ENCODE results near the gene C10orf88.

The C10orf88 gene

DNA sequence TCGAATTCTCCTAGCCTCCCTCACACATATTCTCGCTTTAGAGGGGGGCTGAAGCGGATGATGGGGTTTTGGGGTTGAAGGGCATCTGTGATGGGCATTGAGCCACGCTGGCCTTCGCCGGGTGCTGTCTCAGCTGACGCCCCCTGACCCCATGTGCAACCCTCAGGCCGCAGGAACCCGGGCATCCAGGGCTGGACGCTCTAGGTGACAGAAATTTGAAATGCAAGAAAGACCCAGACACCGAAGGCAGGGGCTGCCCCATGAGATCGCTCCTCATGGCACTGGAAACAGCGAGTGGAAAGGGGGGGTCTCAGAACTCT lies 664 bp upstream of the C10orf88 start:
- Histone ChIP-seq H2BK12ac (ENCODE audit: low read length in 2 of 2) (no peak overlapping the region), H2AFZ (ENCODE audit: low read depth, low read length) (peak overlapping the region; percentile 87), H3K36me3 (ENCODE audit: control insufficient read depth in 1 of 2, insufficient read depth in 2 of 2, low read depth in 1 of 2, low read length in 2 of 2) (peaks cover 0 to 21% of the 10 kb centered on the region in 2 experiments), H2BK5ac (ENCODE audit: low read depth, low read length, poor library complexity, severe bottlenecking) (no peak overlapping the region), H3K9ac (ENCODE audit: low read length) (peak overlapping the region; percentile 92), H3K4me1 (ENCODE audit: control insufficient read depth, insufficient read depth, low read depth, low read length) (peaks cover 6% of the 10 kb centered on the region), H2AK5ac (ENCODE audit: low read length, severe bottlenecking) (no peak overlapping the region), H3K27me3 (ENCODE audit: control insufficient read depth in 1 of 2, insufficient read depth in 1 of 2, low read length in 2 of 2) (no peaks in the 10 kb centered on the region), H3K23ac (ENCODE audit: low read length in 2 of 2) (no peak overlapping the region), H3K4me2 (ENCODE audit: low read length, poor library complexity, severe bottlenecking) (peak overlapping the region; percentile 61), H3K18ac (ENCODE audit: low read depth in 1 of 2, low read length in 2 of 2) (peak overlapping the region in 1 of 2 experiments; percentile 95), H4K8ac (ENCODE audit: low read length) (peak overlapping the region; percentile 99), H3K9me3 (ENCODE audit: control insufficient read depth, low read length) (no peaks in the 10 kb centered on the region), H3K27ac (ENCODE audit: low read length, poor library complexity, severe bottlenecking) (no peak overlapping the region), H3K14ac (ENCODE audit: low read length in 2 of 2) (no peak overlapping the region), H4K91ac (ENCODE audit: low read length) (peak overlapping the region; percentile 80), H3K79me1 (replicated peaks; ENCODE audit: low read length, poor library complexity, severe bottlenecking) (peaks cover 12% of the 10 kb centered on the region), H2BK120ac (ENCODE audit: low read depth, low read length) (no peak overlapping the region), H2BK15ac (ENCODE audit: low read depth, poor library complexity, severe bottlenecking) (no peak overlapping the region), H3K4ac (ENCODE audit: low read depth in 1 of 2, low read length in 2 of 2) (peak overlapping the region in 1 of 2 experiments; percentile 75), H3K4me3 (ENCODE audit: insufficient read depth in 1 of 2, low read depth in 1 of 2, low read length in 2 of 2) (peak overlapping the region; percentile 47 to 92)
- WGBS, result 91% methylated on average over 13 of the region's 13 CpGs
- no peak for DNase-seq

DNA sequence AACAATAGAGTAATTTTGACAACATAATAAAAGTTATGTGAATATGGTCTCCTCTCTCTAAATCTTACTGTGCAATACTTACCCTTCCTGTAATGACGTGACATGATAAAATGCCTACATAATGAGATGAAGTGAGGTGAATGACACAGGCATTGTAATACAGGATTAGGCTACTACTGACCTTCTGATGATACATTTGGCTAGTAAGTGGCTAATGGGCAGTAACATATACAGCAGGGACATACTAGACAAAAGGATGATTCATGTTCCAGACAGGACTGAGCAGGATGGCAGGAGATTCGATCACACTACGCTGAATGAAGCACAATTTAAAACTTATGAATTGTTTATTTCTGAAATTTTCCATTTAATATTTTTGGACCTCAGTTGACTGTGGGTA lies 4.7 kb downstream of the C10orf88 start:
- Histone ChIP-seq H3K18ac (ENCODE audit: low read depth in 1 of 2, low read length in 2 of 2) (no peak overlapping the region), H3K79me1 (replicated peaks; ENCODE audit: low read length, poor library complexity, severe bottlenecking) (peaks cover 9% of the 10 kb centered on the region), H3K4me2 (ENCODE audit: low read length, poor library complexity, severe bottlenecking) (no peak overlapping the region), H2AFZ (ENCODE audit: low read depth, low read length) (no peak overlapping the region), H3K4me1 (ENCODE audit: control insufficient read depth, insufficient read depth, low read depth, low read length) (peaks cover under 1% of the 10 kb centered on the region), H3K14ac (ENCODE audit: low read length in 2 of 2) (no peak overlapping the region), H3K23ac (ENCODE audit: low read length in 2 of 2) (no peak overlapping the region), H2BK15ac (ENCODE audit: low read depth, poor library complexity, severe bottlenecking) (no peak overlapping the region), H2BK120ac (ENCODE audit: low read depth, low read length) (no peak overlapping the region), H3K9ac (ENCODE audit: low read length) (no peak overlapping the region), H3K36me3 (ENCODE audit: control insufficient read depth in 1 of 2, insufficient read depth in 2 of 2, low read depth in 1 of 2, low read length in 2 of 2) (peaks cover 3 to 67% of the 10 kb centered on the region in 2 experiments), H4K8ac (ENCODE audit: low read length) (no peak overlapping the region), H2AK5ac (ENCODE audit: low read length, severe bottlenecking) (no peak overlapping the region), H3K27ac (ENCODE audit: low read length, poor library complexity, severe bottlenecking) (no peak overlapping the region), H4K91ac (ENCODE audit: low read length) (no peak overlapping the region), H3K27me3 (ENCODE audit: control insufficient read depth in 1 of 2, insufficient read depth in 1 of 2, low read length in 2 of 2) (no peaks in the 10 kb centered on the region), H2BK12ac (ENCODE audit: low read length in 2 of 2) (no peak overlapping the region), H3K4ac (ENCODE audit: low read depth in 1 of 2, low read length in 2 of 2) (no peak overlapping the region), H2BK5ac (ENCODE audit: low read depth, low read length, poor library complexity, severe bottlenecking) (no peak overlapping the region), H3K9me3 (ENCODE audit: control insufficient read depth, low read length) (no peaks in the 10 kb centered on the region), H3K4me3 (ENCODE audit: insufficient read depth in 1 of 2, low read depth in 1 of 2, low read length in 2 of 2) (no peak overlapping the region)
- WGBS, result 100% methylated on average over 1 of the region's 3 CpGs
- DNase-seq, result no peak

GRCh38 chr10:122939856-122940543 lies 14.0 kb downstream of the C10orf88 start:
- no peaks in the 10 kb centered on the region for H3K27me3 ChIP-seq (ENCODE audit: control insufficient read depth in 1 of 2, insufficient read depth in 1 of 2, low read length in 2 of 2)
- H3K4ac ChIP-seq (ENCODE audit: low read depth in 1 of 2, low read length in 2 of 2), result no peak overlapping the region
- no peak overlapping the region for H3K27ac ChIP-seq (ENCODE audit: low read length, poor library complexity, severe bottlenecking)
- no peak overlapping the region for H3K4me2 ChIP-seq (ENCODE audit: low read length, poor library complexity, severe bottlenecking)
- H3K4me3 ChIP-seq (ENCODE audit: insufficient read depth in 1 of 2, low read depth in 1 of 2, low read length in 2 of 2), result no peak overlapping the region
- H2BK15ac ChIP-seq (ENCODE audit: low read depth, poor library complexity, severe bottlenecking), result no peak overlapping the region
- no peak overlapping the region for H4K8ac ChIP-seq (ENCODE audit: low read length)
- H3K23ac ChIP-seq (ENCODE audit: low read length in 2 of 2), result no peak overlapping the region
- H2BK5ac ChIP-seq (ENCODE audit: low read depth, low read length, poor library complexity, severe bottlenecking), result no peak overlapping the region
- no peak overlapping the region for H2AK5ac ChIP-seq (ENCODE audit: low read length, severe bottlenecking)
- H3K9ac ChIP-seq (ENCODE audit: low read length), result no peak overlapping the region
- 100% methylated on average over 1 of the region's 1 CpG for WGBS
- H3K79me1 ChIP-seq (replicated peaks; ENCODE audit: low read length, poor library complexity, severe bottlenecking), result peaks cover 3% of the 10 kb centered on the region
- H2AFZ ChIP-seq (ENCODE audit: low read depth, low read length), result no peak overlapping the region
- no peaks in the 10 kb centered on the region for H3K9me3 ChIP-seq (ENCODE audit: control insufficient read depth, low read length)
- peak; percentile 64 for DNase-seq
- no peak overlapping the region for H2BK120ac ChIP-seq (ENCODE audit: low read depth, low read length)
- H2BK12ac ChIP-seq (ENCODE audit: low read length in 2 of 2), result no peak overlapping the region
- H3K4me1 ChIP-seq (ENCODE audit: control insufficient read depth, insufficient read depth, low read depth, low read length), result no peaks in the 10 kb centered on the region
- H4K91ac ChIP-seq (ENCODE audit: low read length), result no peak overlapping the region
- peaks cover 0 to 55% of the 10 kb centered on the region in 2 experiments for H3K36me3 ChIP-seq (ENCODE audit: control insufficient read depth in 1 of 2, insufficient read depth in 2 of 2, low read depth in 1 of 2, low read length in 2 of 2)
- H3K14ac ChIP-seq (ENCODE audit: low read length in 2 of 2), result no peak overlapping the region
- H3K18ac ChIP-seq (ENCODE audit: low read depth in 1 of 2, low read length in 2 of 2), result no peak overlapping the region

GRCh38 chr10:122939133-122939855 lies 14.7 kb downstream of the C10orf88 start:
- no peak overlapping the region for H3K9ac ChIP-seq (ENCODE audit: low read length)
- no peak overlapping the region for H2BK12ac ChIP-seq (ENCODE audit: low read length in 2 of 2)
- H3K4me3 ChIP-seq (ENCODE audit: insufficient read depth in 1 of 2, low read depth in 1 of 2, low read length in 2 of 2), result no peak overlapping the region
- no peaks in the 10 kb centered on the region for H3K9me3 ChIP-seq (ENCODE audit: control insufficient read depth, low read length)
- H3K23ac ChIP-seq (ENCODE audit: low read length in 2 of 2), result no peak overlapping the region
- H3K18ac ChIP-seq (ENCODE audit: low read depth in 1 of 2, low read length in 2 of 2), result no peak overlapping the region
- H3K4ac ChIP-seq (ENCODE audit: low read depth in 1 of 2, low read length in 2 of 2), result no peak overlapping the region
- DNase-seq, result no peak
- H3K36me3 ChIP-seq (ENCODE audit: control insufficient read depth in 1 of 2, insufficient read depth in 2 of 2, low read depth in 1 of 2, low read length in 2 of 2), result peaks cover 0 to 61% of the 10 kb centered on the region in 2 experiments
- no peak overlapping the region for H3K4me2 ChIP-seq (ENCODE audit: low read length, poor library complexity, severe bottlenecking)
- H2BK120ac ChIP-seq (ENCODE audit: low read depth, low read length), result no peak overlapping the region
- H4K91ac ChIP-seq (ENCODE audit: low read length), result no peak overlapping the region
- H3K27ac ChIP-seq (ENCODE audit: low read length, poor library complexity, severe bottlenecking), result no peak overlapping the region
- H2AFZ ChIP-seq (ENCODE audit: low read depth, low read length), result no peak overlapping the region
- H3K79me1 ChIP-seq (replicated peaks; ENCODE audit: low read length, poor library complexity, severe bottlenecking), result peaks cover 3% of the 10 kb centered on the region
- no peak overlapping the region for H2AK5ac ChIP-seq (ENCODE audit: low read length, severe bottlenecking)
- no peak overlapping the region for H4K8ac ChIP-seq (ENCODE audit: low read length)
- no peak overlapping the region for H3K14ac ChIP-seq (ENCODE audit: low read length in 2 of 2)
- WGBS, result 100% methylated on average over 1 of the region's 1 CpG
- H3K4me1 ChIP-seq (ENCODE audit: control insufficient read depth, insufficient read depth, low read depth, low read length), result no peaks in the 10 kb centered on the region
- no peak overlapping the region for H2BK15ac ChIP-seq (ENCODE audit: low read depth, poor library complexity, severe bottlenecking)
- no peaks in the 10 kb centered on the region for H3K27me3 ChIP-seq (ENCODE audit: control insufficient read depth in 1 of 2, insufficient read depth in 1 of 2, low read length in 2 of 2)
- H2BK5ac ChIP-seq (ENCODE audit: low read depth, low read length, poor library complexity, severe bottlenecking), result no peak overlapping the region
